WTC11 (cell line): ENCODE results near the gene GSTP1. TPM values are rescaled to one million over a fixed set of nuclear protein-coding genes. Genes with fewer than 3 reads are reported as not detected.
"Not testable (repeated sequence)": the region's sequence is repeated elsewhere in the genome, so short reads cannot be mapped to it uniquely, and the experiment has no call there.

Source experiments
- ATAC-seq: fragments of 200-7000 bp; cut with Tn5 transposase; 2 replicates; pipeline ENCODE4 v1.10.0; 2021; ENCODE audit warnings: mild to moderate bottlenecking, moderate library complexity
- CTCF ChIA-PET: fragments of 300-600 bp; sonication (Branson Sonifier 250); formaldehyde crosslinking; loops from one replicate; lab custom pipeline; 2021; ENCODE audit warnings: antibody characterized with exemption; lab: Charles Lee
- POLR2A ChIA-PET: fragments of 350-600 bp; sonication (Branson Sonifier 250); formaldehyde crosslinking; loops from one replicate; lab custom pipeline; 2021; ENCODE audit warnings: antibody characterized with exemption; lab: Charles Lee
- DNase-seq: peaks from one replicate; pipeline ENCODE4 v3.0.0; 2021; ENCODE audit warnings: low spot score
- H3K27ac Mint-ChIP-seq: 2 replicates; pipeline ENCODE4 v1.8.0; 2021; ENCODE audit warnings: mixed read lengths
- H3K27me3 Mint-ChIP-seq: 2 replicates; pipeline ENCODE4 v1.8.0; 2021; ENCODE audit warnings: low read depth, mild to moderate bottlenecking, moderate library complexity, mixed read lengths
- H3K36me3 Mint-ChIP-seq: 2 replicates; pipeline ENCODE4 v1.8.0; 2021; ENCODE audit warnings: mixed read lengths
- H3K4me1 Mint-ChIP-seq: 2 replicates; pipeline ENCODE4 v1.8.0; 2022; ENCODE audit warnings: mixed read lengths
- H3K4me3 Mint-ChIP-seq: 2 replicates; pipeline ENCODE4 v1.8.0; 2021; ENCODE audit warnings: mild to moderate bottlenecking, moderate library complexity, mixed read lengths
- H3K9me3 Mint-ChIP-seq: 2 replicates; pipeline ENCODE4 v1.8.0; 2021; ENCODE audit warnings: mixed read lengths
- FOXK1 ChIP-seq: sonication (generic); formaldehyde crosslinking; IDR thresholded peaks from 2 replicates; pipeline ENCODE4 v1.8.0; 2022; ENCODE audit warnings: mild to moderate bottlenecking, moderate library complexity, missing genetic modification reagents
- GABPB1 ChIP-seq: sonication (generic); formaldehyde crosslinking; IDR thresholded peaks from 2 replicates; pipeline ENCODE4 v1.8.1; 2023; ENCODE audit warnings: mild to moderate bottlenecking, missing genetic modification reagents
- NFYB ChIP-seq: sonication (generic); formaldehyde crosslinking; conservative IDR thresholded peaks from 2 replicates; pipeline ENCODE4 v1.8.0; 2022; ENCODE audit warnings: low read depth, missing genetic modification reagents
- PRRX2 ChIP-seq: fragments of 250-450 bp; sonication (Bioruptor Pico); IDR thresholded peaks from 2 replicates; pipeline ENCODE4 v1.8.0; 2021; ENCODE audit warnings: mild to moderate bottlenecking
- ZNF317 ChIP-seq: sonication (generic); formaldehyde crosslinking; IDR thresholded peaks from 2 replicates; pipeline ENCODE4 v1.8.1; 2023; ENCODE audit warnings: low read depth, mild to moderate bottlenecking, moderate library complexity, missing genetic modification reagents, borderline replicate concordance
- total RNA-seq: library from RNA; stranded (reverse); gene quantifications from 3 replicates; pipeline ENCODE4 v1.2.3, GENCODE V29; 2021

Gene GSTP1
- total RNA-seq, 1 experiment from 2014 or later = 1,452 TPM

GRCh38 chr11:67619683-67620618 lies 36.3 kb downstream of the GSTP1 start:
- ATAC-seq, H3K9me3 Mint-ChIP-seq, DNase-seq: not testable (repeated sequence)
- H3K27ac Mint-ChIP-seq = peak overlapping the region; percentile 73
- H3K4me3 Mint-ChIP-seq = peak overlapping the region; percentile 93
- CTCF ChIA-PET = interaction anchor here (0.8 to 10.2 kb wide), 5 partner anchors 10 to 80 kb away, joined by 3 to 200 read pairs (median 4); partner anchors contain the start of gene NUDT8
- peaks cover 17% of the 10 kb centered on the region for H3K36me3 Mint-ChIP-seq
- H3K4me1 Mint-ChIP-seq = peaks cover 54% of the 10 kb centered on the region
- TF ChIP-seq PRRX2 (CRISPR knock-in tag) (0 out of 2 replicates have a peak, but pooled peaks have one; percentile 24), ZNF317 (CRISPR knock-in tag) (0 out of 2 replicates have a peak, but pooled peaks have one; percentile 56), NFYB (CRISPR knock-in tag) (peak; percentile 86)
- TF ChIP-seq, all 79 proteins: peak for 3; not testable (repeated sequence) for 76
- POLR2A ChIA-PET = interaction anchor here (0.6 to 2.3 kb wide), 2 partner anchors 9 to 52 kb away, joined by 3 to 6 read pairs; no protein-coding TSS in a partner anchor
- peaks cover 50% of the 10 kb centered on the region for H3K27me3 Mint-ChIP-seq

- not testable (repeated sequence) for ATAC-seq, H3K9me3 Mint-ChIP-seq
- H3K36me3 Mint-ChIP-seq = peaks cover 22% of the 10 kb centered on the region
- peaks cover 49% of the 10 kb centered on the region for H3K27me3 Mint-ChIP-seq
- CTCF ChIA-PET = interaction anchor here (0.5 to 10.2 kb wide), 7 partner anchors 9 to 1533 kb away, joined by 3 to 200 read pairs (median 4); partner anchors contain the start of gene NUDT8
- H3K4me3 Mint-ChIP-seq = peak overlapping the region; percentile 93
- peak; percentile 64 for DNase-seq
- peak overlapping the region; percentile 73; the same call in 1 of the 2 replicates for H3K27ac Mint-ChIP-seq
- POLR2A ChIA-PET = interaction anchor here (2.3 kb wide), 1 partner anchor 8 kb away, joined by 6 read pairs; no protein-coding TSS in a partner anchor
- 0 out of 2 replicates have a peak, but pooled peaks have one; percentile 16 for TF ChIP-seq FOXK1 (CRISPR knock-in tag)
- peaks cover 53% of the 10 kb centered on the region for H3K4me1 Mint-ChIP-seq
These were observed 37.0 kb downstream of the GSTP1 start for GRCh38 chr11:67620621-67621020.

- Mint-ChIP-seq H3K27ac (peak overlapping the region; percentile 73), H3K36me3 (peaks cover 35% of the 10 kb centered on the region), H3K27me3 (peaks cover 38% of the 10 kb centered on the region), H3K4me1 (peaks cover 45% of the 10 kb centered on the region), H3K4me3 (peak overlapping the region; percentile 93), H3K9me3 (peaks cover 10% of the 10 kb centered on the region)
- POLR2A ChIA-PET, ATAC-seq: not testable (repeated sequence)
- CTCF ChIA-PET = interaction anchor here (1.0 to 10.2 kb wide), 2 partner anchors 8 to 269 kb away, joined by 3 to 200 read pairs; partner anchors contain the start of genes NUDT8 and POLD4
- peak; percentile 13 for DNase-seq
These were observed 38.3 kb downstream of the GSTP1 start for GRCh38 chr11:67621928-67622327.

- H3K27ac Mint-ChIP-seq, POLR2A ChIA-PET, DNase-seq, ATAC-seq: not testable (repeated sequence)
- Mint-ChIP-seq H3K9me3 (peaks cover 10% of the 10 kb centered on the region), H3K4me3 (peak overlapping the region; percentile 93), H3K4me1 (peaks cover 41% of the 10 kb centered on the region), H3K36me3 (peaks cover 40% of the 10 kb centered on the region), H3K27me3 (peaks cover 28% of the 10 kb centered on the region)
- TF ChIP-seq GABPB1 (CRISPR knock-in tag) = peak; percentile 48; the same call in 1 of the 2 replicates
- CTCF ChIA-PET = interaction anchor here (1.9 kb wide), 1 partner anchor 9 kb away, joined by 7 read pairs; no protein-coding TSS in a partner anchor
These were observed 39.3 kb downstream of the GSTP1 start for GRCh38 chr11:67622905-67623304.

GRCh38 chr11:67623795-67624194 lies 40.2 kb downstream of the GSTP1 start:
- H3K27ac Mint-ChIP-seq, DNase-seq, POLR2A ChIA-PET, H3K4me3 Mint-ChIP-seq, ATAC-seq: not testable (repeated sequence)
- CTCF ChIA-PET = interaction anchor here (1.9 kb wide), 1 partner anchor 10 kb away, joined by 7 read pairs; no protein-coding TSS in a partner anchor
- H3K4me1 Mint-ChIP-seq = peaks cover 36% of the 10 kb centered on the region
- peaks cover 19% of the 10 kb centered on the region for H3K27me3 Mint-ChIP-seq
- H3K9me3 Mint-ChIP-seq = peaks cover 10% of the 10 kb centered on the region
- peaks cover 36% of the 10 kb centered on the region for H3K36me3 Mint-ChIP-seq

- H3K36me3 Mint-ChIP-seq = peaks cover 32% of the 10 kb centered on the region
- H3K4me1 Mint-ChIP-seq = peaks cover 39% of the 10 kb centered on the region
- CTCF ChIA-PET = interaction anchor here (1.0 to 1.4 kb wide), 3 partner anchors 12 to 54 kb away, joined by 3 to 8 read pairs (median 4); no protein-coding TSS in a partner anchor
- peaks cover 10% of the 10 kb centered on the region; the same call in 1 of the 2 replicates for H3K9me3 Mint-ChIP-seq
- H3K27me3 Mint-ChIP-seq, POLR2A ChIA-PET, H3K4me3 Mint-ChIP-seq, DNase-seq, ATAC-seq: not testable (repeated sequence)
- peak overlapping the region; percentile 88 for H3K27ac Mint-ChIP-seq
- peak; percentile 67 for TF ChIP-seq NFYB (CRISPR knock-in tag)
These were observed 42.7 kb downstream of the GSTP1 start for GRCh38 chr11:67626131-67626833.
